C4-2B (cell line): Measurements from ENCODE around the gene CLSTN1.

Experiments used
- H3K27ac ChIP-seq: fragments of 450-650 bp; 2 replicates; pipeline ENCODE4 v1.5.1; 2017
- ZFX ChIP-seq: fragments of 450-650 bp; IDR thresholded peaks from 2 replicates; pipeline ENCODE4 v1.6.1; 2017
- TF ChIP-seq, protein P1 (sequence below): fragments of 450-650 bp; conservative IDR thresholded peaks from 2 replicates; pipeline ENCODE4 v1.5.1; 2017; ENCODE audit warnings: mild to moderate bottlenecking

CLSTN1 gene

DNA sequence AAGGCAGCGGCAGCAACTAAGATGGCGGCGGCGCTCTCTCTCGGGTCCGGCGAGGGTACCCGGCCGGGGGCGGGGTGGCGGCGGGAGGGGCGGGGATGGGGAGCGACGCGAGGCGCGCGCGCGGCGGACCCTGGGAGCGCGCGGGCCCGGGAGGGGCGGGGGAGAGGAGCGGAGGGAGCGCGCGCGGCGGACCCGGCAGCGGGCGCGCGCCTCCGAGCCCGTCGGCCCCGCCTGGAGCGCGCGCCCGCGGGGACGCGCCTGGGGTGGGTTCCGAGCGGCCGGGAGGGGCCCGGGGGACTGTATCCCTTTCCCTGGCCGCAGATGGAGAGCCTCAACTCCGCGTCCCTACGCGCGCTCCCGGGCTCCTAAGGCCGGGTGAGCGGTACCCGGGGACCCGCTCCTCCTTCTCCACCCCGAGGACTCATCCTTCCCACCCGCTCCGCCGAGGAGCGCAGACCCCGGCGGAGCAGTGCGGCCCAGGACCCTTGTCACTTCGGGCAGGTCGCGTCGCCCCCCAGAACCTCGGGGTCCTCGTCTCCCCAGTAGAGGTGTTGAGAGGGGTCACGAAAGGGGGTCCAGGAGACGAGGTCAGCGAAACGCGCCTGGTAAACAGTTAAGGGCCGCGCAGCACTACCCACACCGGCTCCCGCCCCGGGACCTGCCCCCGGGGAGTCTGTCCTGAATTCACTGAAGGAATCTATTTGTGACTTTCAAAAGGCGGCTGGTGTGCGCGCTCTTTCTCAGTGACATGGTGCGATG is at the start of gene CLSTN1:
Gene CLSTN1, minus strand, starts transcription at position 23 of the 759 bp plus-strand sequence. CDS start 232 bp downstream, outside the sequence.
- no peak for TF ChIP-seq ZFX
- TF ChIP-seq, protein P1, sequence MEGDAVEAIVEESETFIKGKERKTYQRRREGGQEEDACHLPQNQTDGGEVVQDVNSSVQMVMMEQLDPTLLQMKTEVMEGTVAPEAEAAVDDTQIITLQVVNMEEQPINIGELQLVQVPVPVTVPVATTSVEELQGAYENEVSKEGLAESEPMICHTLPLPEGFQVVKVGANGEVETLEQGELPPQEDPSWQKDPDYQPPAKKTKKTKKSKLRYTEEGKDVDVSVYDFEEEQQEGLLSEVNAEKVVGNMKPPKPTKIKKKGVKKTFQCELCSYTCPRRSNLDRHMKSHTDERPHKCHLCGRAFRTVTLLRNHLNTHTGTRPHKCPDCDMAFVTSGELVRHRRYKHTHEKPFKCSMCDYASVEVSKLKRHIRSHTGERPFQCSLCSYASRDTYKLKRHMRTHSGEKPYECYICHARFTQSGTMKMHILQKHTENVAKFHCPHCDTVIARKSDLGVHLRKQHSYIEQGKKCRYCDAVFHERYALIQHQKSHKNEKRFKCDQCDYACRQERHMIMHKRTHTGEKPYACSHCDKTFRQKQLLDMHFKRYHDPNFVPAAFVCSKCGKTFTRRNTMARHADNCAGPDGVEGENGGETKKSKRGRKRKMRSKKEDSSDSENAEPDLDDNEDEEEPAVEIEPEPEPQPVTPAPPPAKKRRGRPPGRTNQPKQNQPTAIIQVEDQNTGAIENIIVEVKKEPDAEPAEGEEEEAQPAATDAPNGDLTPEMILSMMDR: no peak
- H3K27ac ChIP-seq: peak within 1 kb of the TSS; percentile 95

DNA sequence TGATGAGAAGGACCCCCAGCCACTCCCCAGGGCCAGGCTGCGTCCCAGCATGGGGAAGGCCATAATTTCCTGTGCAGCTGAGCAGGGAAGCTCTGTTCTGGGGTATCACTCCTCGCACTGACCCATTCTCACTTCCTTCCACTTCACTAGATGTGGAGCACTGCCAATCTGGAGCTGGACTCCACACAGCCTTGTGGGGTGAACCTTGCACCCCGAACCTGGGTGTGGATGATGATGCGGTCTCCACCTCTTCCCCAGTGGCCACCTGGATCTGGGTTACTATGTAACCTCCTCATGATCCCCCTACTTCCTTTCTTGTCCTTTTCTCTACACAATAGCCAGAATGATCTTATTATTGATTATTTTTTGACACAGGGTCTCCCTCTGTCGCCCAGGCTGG is 49.6 kb upstream of the CLSTN1 start:
- no peak overlapping the region for H3K27ac ChIP-seq
- no peak for TF ChIP-seq ZFX
- TF ChIP-seq, protein P1: no peak

DNA sequence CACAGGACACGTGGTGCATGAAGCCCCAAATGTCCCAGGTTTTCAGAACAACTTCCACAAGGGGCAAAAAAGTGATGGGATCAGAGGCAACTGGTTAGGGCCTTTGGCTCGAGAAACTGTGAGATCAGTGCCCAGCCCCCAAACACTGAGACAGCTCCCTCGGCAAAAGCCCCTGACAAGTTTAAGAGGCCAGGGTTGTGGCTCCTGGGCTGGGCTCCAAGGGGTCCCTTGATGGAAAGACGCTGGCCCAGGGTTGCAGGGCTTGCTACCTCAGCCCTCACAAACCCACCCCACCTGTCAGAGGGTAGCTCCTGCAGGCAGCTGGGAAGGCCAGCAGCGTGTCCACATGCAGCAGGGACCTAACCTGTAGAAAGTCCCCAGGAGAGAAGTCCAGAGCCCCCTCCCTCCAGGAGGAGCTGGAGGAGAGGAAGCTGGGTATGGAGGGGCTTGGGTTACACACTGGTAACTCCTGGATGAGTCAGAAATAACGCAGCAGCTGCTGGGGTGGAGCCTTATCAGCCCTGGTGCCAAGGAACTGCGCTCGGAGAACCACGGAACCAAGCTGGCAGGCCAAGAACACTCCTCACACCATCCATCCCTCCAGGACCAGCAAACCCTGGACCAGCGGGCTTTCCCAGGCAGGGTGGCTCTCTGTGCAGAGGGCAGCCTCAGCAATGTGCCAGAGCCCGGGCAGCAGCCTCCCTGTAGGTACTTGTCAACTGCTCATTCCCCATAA is 48.8 kb upstream of the CLSTN1 start:
- TF ChIP-seq, protein P1: no peak
- no peak for TF ChIP-seq ZFX
- no peak overlapping the region for H3K27ac ChIP-seq

DNA sequence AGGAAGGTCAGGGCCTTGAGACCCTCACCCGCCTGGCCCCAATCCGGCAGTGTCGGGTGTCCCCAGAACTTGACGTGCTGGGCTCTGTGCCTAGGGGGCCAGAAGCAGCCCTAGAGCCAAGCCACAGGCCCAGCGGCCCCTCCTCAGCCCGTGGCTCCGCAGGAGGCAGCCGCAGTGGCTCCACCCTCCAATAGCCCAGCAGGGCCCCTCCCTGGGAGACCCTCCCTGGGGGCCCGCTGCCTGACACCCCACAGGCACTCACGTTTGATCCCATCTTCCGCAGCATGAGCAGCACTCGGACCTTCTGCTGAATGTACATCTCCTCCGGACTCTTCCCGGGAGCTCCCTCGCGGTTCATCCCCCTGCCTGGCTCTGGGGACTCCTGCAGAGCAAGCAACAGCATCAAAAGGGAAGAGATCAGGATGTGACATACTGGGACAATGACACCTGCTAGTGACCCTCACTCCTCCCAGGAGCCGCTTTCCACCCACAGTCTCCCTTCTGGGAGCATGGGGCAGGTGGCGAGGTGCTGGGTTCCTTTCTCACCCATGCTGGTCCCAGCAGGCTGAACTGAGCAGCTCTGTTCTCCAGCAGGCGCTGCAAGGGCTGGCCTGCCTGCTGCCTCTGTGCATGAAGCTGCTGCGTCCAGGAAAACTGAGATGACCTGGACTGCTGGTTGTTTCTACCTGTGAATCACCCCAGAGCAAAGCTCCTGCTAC is 48.1 kb upstream of the CLSTN1 start:
- TF ChIP-seq ZFX: no peak
- TF ChIP-seq, protein P1: no peak
- no peak overlapping the region for H3K27ac ChIP-seq

DNA sequence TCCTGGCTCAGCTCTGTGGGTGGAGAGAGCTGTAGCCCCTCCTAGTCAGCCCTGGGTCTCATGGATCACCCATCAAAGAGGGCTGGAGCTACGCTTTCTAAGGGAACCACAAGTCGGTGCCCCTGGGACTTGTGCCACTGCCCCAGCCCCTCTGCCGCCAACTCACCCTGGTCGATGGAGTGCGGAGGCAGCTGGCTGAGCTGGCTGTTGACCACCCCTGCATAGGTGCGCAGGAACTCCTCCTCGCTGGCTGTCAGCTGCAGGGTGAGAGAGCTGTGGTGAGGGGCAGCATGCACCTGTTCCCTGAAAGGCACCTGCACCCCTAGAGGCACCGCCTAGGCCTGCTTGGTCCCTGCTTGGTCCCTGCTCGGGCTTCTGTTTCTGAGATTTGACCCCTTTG is 47.3 kb upstream of the CLSTN1 start:
- no peak overlapping the region for H3K27ac ChIP-seq
- no peak for TF ChIP-seq ZFX
- TF ChIP-seq, protein P1: no peak

DNA sequence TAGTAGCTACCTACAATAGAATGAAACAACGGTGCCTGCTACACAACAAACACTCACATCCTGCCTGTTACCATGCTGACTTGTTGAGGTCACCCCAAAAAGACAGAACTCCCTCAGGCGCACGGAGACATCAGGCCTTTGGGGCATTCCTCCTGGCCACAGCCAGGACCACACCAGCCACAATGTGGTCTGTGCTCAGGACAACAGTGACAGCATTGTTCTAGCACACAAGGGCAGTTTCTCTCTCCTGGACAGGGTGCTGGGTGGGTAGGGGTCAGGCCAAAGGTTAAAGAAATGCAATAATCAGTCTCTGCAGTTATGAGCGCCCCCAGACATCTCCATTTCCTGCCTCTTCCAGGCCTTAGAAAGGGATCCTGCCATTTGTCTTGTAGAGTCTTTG is 46.8 kb upstream of the CLSTN1 start:
- no peak for TF ChIP-seq ZFX
- TF ChIP-seq, protein P1: no peak
- no peak overlapping the region for H3K27ac ChIP-seq

DNA sequence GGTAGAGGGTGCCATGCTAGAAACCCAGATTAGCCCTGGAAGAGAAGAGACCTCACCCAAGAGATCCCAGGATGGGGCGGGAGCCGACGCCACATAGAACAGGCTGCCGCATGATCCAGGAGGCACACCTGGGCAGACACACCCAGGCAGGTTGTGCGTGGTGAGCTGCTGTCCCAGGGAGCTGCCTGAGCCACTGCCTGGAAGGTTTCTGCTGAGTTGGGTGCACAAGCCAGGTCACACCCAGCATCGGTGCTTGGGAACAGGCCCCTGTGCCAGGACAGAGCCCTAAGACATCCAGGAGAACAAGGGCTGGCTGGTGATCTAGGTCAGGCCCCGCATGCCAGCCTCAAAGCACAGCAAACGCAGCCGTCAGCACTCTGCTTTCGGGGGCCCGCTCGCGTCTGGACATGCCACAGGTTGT is 46.1 kb upstream of the CLSTN1 start:
- no peak overlapping the region for H3K27ac ChIP-seq
- TF ChIP-seq, protein P1: no peak
- TF ChIP-seq ZFX: no peak
